OCI-LY3 (cell line): ENCODE measurements around the gene EPS15.

ENCODE experiments used
- H2AFZ ChIP-seq: fragments of 200-600, 300-600 bp; shearing (Covaris generic); 2 replicates; pipeline ENCODE4 v1.6.0; 2014; ENCODE audit warnings: antibody characterized with exemption, low read depth, low read length
- H3K27ac ChIP-seq: fragments of 200-600, 300-600 bp; sonication (generic); 2 replicates; pipeline ENCODE4 v1.5.1; 2014; ENCODE audit warnings: mild to moderate bottlenecking, low read length, moderate library complexity, mixed read lengths
- H3K27me3 ChIP-seq: fragments of 200-600, 300-600 bp; sonication (generic); 2 replicates; pipeline ENCODE4 v1.6.1; 2014; ENCODE audit warnings: low read depth, low read length, mixed read lengths
- H3K36me3 ChIP-seq: fragments of 200-600, 300-600 bp; sonication (generic); replicated peaks from 2 replicates; pipeline ENCODE3; 2014; ENCODE audit warnings: low read depth, low read length, mixed read lengths
- H3K4me1 ChIP-seq: fragments of 300-600, 200-600 bp; sonication (generic); 2 replicates; pipeline ENCODE4 v1.6.1; 2014; ENCODE audit warnings: low read length, mixed read lengths
- H3K4me2 ChIP-seq: fragments of 200-600, 300-600 bp; sonication (generic); 2 replicates; pipeline ENCODE4 v1.6.1; 2014; ENCODE audit warnings: low read length, mixed read lengths
- H3K4me3 ChIP-seq: fragments of 300-600, 200-600 bp; sonication (generic); 2 replicates; pipeline ENCODE4 v1.5.1; 2014; ENCODE audit warnings: antibody characterized with exemption, mild to moderate bottlenecking, low read length, moderate library complexity
- H3K79me2 ChIP-seq: fragments of 300-600, 200-600 bp; shearing (Covaris generic); 2 replicates; pipeline ENCODE4 v1.6.1; 2014; ENCODE audit warnings: mild to moderate bottlenecking, low read length, mixed read lengths
- H3K9ac ChIP-seq: fragments of 300-600, 200-600 bp; shearing (Covaris generic); 2 replicates; pipeline ENCODE4 v1.6.0; 2014; ENCODE audit warnings: mild to moderate bottlenecking, low read length, moderate library complexity
- H3K9me3 ChIP-seq: fragments of 200-600, 300-600 bp; shearing (Covaris generic); 2 replicates; pipeline ENCODE4 v1.6.1; 2014; ENCODE audit warnings: low read length, mixed read lengths; ENCODE audit not compliant: insufficient read depth
- H4K20me1 ChIP-seq: fragments of 200-600, 300-600 bp; sonication (generic); 2 replicates; pipeline ENCODE4 v1.6.1; 2016; ENCODE audit warnings: low read length, mixed read lengths; ENCODE audit not compliant: insufficient read depth
- EZH2phosphoT487 ChIP-seq: fragments of 200-600 bp; shearing (Covaris generic); IDR thresholded peaks from 2 replicates; pipeline ENCODE4 v1.6.1; 2018; ENCODE audit warnings: antibody characterized with exemption, mixed run types, low read depth
- TF ChIP-seq, protein P1 (sequence below): fragments of 200-600, 300-600 bp; sonication (generic); IDR thresholded peaks from 2 replicates; pipeline ENCODE4 v1.5.1; 2014; ENCODE audit warnings: antibody characterized with exemption, low read length, low read depth

EPS15 gene

DNA sequence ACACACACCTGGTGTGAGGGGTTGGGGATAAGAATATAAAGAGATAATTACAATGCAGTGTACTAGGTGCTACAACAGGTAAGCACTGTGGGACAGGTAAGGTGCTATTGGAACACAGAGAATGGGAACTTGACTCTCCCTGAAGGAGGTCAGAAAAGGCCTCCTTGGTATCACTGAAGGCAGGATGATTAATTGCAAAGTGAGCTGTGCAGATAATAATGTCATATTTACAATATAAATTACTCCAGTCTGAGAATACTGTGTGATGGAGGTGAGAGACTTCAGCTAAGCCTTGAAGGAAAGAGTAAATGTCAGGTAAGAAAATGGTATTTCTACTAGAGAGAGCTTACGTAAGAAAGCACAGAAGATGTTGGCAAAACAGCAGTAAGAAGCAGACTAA lies 91.6 kb downstream of the EPS15 start:
- H3K4me3 ChIP-seq: no peak overlapping the region
- no peaks in the 10 kb centered on the region for H3K4me1 ChIP-seq
- no peaks in the 10 kb centered on the region for H3K27me3 ChIP-seq
- no peak overlapping the region for H2AFZ ChIP-seq
- no peak for TF ChIP-seq EZH2phosphoT487
- TF ChIP-seq, protein P1, sequence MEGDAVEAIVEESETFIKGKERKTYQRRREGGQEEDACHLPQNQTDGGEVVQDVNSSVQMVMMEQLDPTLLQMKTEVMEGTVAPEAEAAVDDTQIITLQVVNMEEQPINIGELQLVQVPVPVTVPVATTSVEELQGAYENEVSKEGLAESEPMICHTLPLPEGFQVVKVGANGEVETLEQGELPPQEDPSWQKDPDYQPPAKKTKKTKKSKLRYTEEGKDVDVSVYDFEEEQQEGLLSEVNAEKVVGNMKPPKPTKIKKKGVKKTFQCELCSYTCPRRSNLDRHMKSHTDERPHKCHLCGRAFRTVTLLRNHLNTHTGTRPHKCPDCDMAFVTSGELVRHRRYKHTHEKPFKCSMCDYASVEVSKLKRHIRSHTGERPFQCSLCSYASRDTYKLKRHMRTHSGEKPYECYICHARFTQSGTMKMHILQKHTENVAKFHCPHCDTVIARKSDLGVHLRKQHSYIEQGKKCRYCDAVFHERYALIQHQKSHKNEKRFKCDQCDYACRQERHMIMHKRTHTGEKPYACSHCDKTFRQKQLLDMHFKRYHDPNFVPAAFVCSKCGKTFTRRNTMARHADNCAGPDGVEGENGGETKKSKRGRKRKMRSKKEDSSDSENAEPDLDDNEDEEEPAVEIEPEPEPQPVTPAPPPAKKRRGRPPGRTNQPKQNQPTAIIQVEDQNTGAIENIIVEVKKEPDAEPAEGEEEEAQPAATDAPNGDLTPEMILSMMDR: no peak
- H3K9me3 ChIP-seq: no peaks in the 10 kb centered on the region
- no peaks in the 10 kb centered on the region for H4K20me1 ChIP-seq
- H3K27ac ChIP-seq: no peak overlapping the region
- peaks cover 10% of the 10 kb centered on the region for H3K36me3 ChIP-seq
- H3K9ac ChIP-seq: no peak overlapping the region
- no peak overlapping the region for H3K4me2 ChIP-seq
- H3K79me2 ChIP-seq: no peaks in the 10 kb centered on the region

- no peak overlapping the region for H2AFZ ChIP-seq
- no peaks in the 10 kb centered on the region for H4K20me1 ChIP-seq
- H3K4me1 ChIP-seq: no peaks in the 10 kb centered on the region
- H3K79me2 ChIP-seq: no peaks in the 10 kb centered on the region
- H3K9me3 ChIP-seq: no peaks in the 10 kb centered on the region
- H3K27ac ChIP-seq: no peak overlapping the region
- no peak overlapping the region for H3K4me2 ChIP-seq
- H3K4me3 ChIP-seq: no peak overlapping the region
- no peak for TF ChIP-seq EZH2phosphoT487
- TF ChIP-seq, protein P1: no peak
- H3K9ac ChIP-seq: no peak overlapping the region
- peaks cover 10% of the 10 kb centered on the region for H3K36me3 ChIP-seq
- H3K27me3 ChIP-seq: no peaks in the 10 kb centered on the region
Measured at GRCh38 chr1:51425955-51426354, 93.1 kb downstream of the EPS15 start.

- Histone ChIP-seq H3K9ac (no peak overlapping the region), H3K27me3 (no peaks in the 10 kb centered on the region), H4K20me1 (no peaks in the 10 kb centered on the region), H3K36me3 (peaks cover 10% of the 10 kb centered on the region), H3K9me3 (no peaks in the 10 kb centered on the region), H3K4me3 (no peak overlapping the region), H3K4me2 (no peak overlapping the region), H3K79me2 (no peaks in the 10 kb centered on the region), H3K27ac (no peak overlapping the region), H3K4me1 (no peaks in the 10 kb centered on the region), H2AFZ (no peak overlapping the region)
- TF ChIP-seq, protein P1: no peak
- no peak for TF ChIP-seq EZH2phosphoT487
Measured at GRCh38 chr1:51425273-51425672, 93.8 kb downstream of the EPS15 start.

DNA sequence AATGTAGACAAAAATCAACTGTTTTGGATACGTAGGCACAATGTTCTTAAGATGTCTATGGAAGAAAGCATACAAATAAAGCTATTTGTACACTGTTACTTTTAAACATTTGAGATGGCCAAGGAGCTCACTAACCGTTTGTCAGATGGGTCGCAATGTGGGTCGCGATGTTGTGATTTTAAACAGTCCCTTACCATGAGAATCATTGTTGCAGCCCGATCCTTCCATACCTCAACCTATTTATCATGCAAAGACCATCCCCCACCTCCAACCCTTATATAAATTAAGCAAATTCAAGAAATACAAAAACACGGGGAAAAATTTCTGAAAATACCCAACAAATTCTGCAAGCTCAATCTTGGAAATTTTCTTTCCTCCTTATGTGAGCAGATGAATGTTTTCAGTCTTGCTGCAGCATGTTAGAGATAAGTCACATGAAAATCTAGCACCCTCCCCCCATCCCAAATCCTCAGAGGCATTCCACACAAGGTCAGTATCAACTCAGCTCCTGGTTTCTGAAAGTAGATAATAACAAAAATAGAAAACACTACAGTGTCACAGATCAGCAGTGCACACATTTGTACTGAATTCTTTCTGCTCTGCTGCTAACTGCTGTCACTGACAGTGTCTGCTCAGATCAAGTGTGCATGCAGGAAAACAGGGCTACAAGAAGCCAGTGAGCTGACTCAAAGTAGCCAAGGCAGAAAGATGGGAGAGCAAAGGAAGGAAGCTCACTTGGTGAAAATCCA lies 95.8 kb downstream of the EPS15 start:
- H4K20me1 ChIP-seq: no peaks in the 10 kb centered on the region
- no peak overlapping the region for H3K9ac ChIP-seq
- peaks cover 12% of the 10 kb centered on the region for H3K36me3 ChIP-seq
- no peaks in the 10 kb centered on the region for H3K27me3 ChIP-seq
- no peak overlapping the region for H2AFZ ChIP-seq
- H3K4me3 ChIP-seq: no peak overlapping the region
- no peaks in the 10 kb centered on the region for H3K4me1 ChIP-seq
- no peak overlapping the region for H3K27ac ChIP-seq
- TF ChIP-seq EZH2phosphoT487: no peak
- TF ChIP-seq, protein P1: no peak
- H3K4me2 ChIP-seq: no peak overlapping the region
- no peaks in the 10 kb centered on the region for H3K9me3 ChIP-seq
- H3K79me2 ChIP-seq: no peaks in the 10 kb centered on the region
